Raji (cell line): Measurements from ENCODE around the gene STAC3.

Source experiments
- POLR2A ChIP-seq: IDR thresholded peaks from 2 replicates; pipeline ENCODE4 v1.6.1; 2011; ENCODE audit warnings: low read depth, low read length, control low read depth; ENCODE audit not compliant: insufficient read depth

Gene STAC3

GRCh38 chr12:57200497-57200896 lies 50.5 kb downstream of the STAC3 start:
- no peak for TF ChIP-seq POLR2A

- no peak for TF ChIP-seq POLR2A
Measured at GRCh38 chr12:57199191-57199590, 51.8 kb downstream of the STAC3 start.

- no peak for TF ChIP-seq POLR2A
Measured at GRCh38 chr12:57198329-57198728, 52.7 kb downstream of the STAC3 start.

- TF ChIP-seq POLR2A = no peak
Measured at GRCh38 chr12:57196956-57197355, 54.0 kb downstream of the STAC3 start.

GRCh38 chr12:57196439-57196838 lies 54.5 kb downstream of the STAC3 start:
- TF ChIP-seq POLR2A = no peak

- TF ChIP-seq POLR2A = no peak
Measured at GRCh38 chr12:57195611-57196371, 55.2 kb downstream of the STAC3 start.

GRCh38 chr12:57195186-57195585 lies 55.8 kb downstream of the STAC3 start:
- TF ChIP-seq POLR2A = no peak

- TF ChIP-seq POLR2A = no peak
Measured at GRCh38 chr12:57194253-57194652, 56.7 kb downstream of the STAC3 start.

GRCh38 chr12:57193706-57194245 lies 57.2 kb downstream of the STAC3 start:
- TF ChIP-seq POLR2A = no peak
